Gastroesophageal sphincter (tissue), 3 donors: Measurements from ENCODE around the gene PPP2R3C.

Source experiments
- CTCF ChIP-seq, 4 experiments: fragments of 200-600 bp in 2 of 4; fragments of 450-650 bp in 2 of 4; sonication (generic) in 1 of 4; IDR thresholded peaks; one replicate each; pipeline ENCODE4 v1.5.1; 2017 to 2019; ENCODE audit warnings: antibody characterized with exemption in 4 of 4, mild to moderate bottlenecking in 2 of 4, moderate library complexity in 2 of 4
- POLR2A ChIP-seq, 2 donors: fragments of 450-650 bp; IDR thresholded peaks; one replicate each; pipeline ENCODE4 v1.6.1; 2017; ENCODE audit warnings: antibody characterized with exemption in 2 of 2, mild to moderate bottlenecking in 2 of 2, moderate library complexity in 1 of 2

- TF ChIP-seq CTCF (IDR thresholded peaks at IDR 0.05) (no peak), POLR2A (IDR thresholded peaks at IDR 0.05) (no peak)
These were observed 534 bp downstream of the PPP2R3C start for GRCh38 chr14:35121026-35121886.
